ENCODE results near the gene MED10.
"Not testable (repeated sequence)": the region's sequence is repeated elsewhere in the genome, so short reads cannot be mapped to it uniquely, and the experiment has no call there.

MED10 gene

GRCh38 chr5:6372251-6373080, 5.9 kb downstream of the MED10 start:
- DNase-seq (ENCODE audit: low spot score): no peak

GRCh38 chr5:6371079-6371810, 7.1 kb downstream of the MED10 start:
- no peak for DNase-seq (ENCODE audit: low spot score)

DNA sequence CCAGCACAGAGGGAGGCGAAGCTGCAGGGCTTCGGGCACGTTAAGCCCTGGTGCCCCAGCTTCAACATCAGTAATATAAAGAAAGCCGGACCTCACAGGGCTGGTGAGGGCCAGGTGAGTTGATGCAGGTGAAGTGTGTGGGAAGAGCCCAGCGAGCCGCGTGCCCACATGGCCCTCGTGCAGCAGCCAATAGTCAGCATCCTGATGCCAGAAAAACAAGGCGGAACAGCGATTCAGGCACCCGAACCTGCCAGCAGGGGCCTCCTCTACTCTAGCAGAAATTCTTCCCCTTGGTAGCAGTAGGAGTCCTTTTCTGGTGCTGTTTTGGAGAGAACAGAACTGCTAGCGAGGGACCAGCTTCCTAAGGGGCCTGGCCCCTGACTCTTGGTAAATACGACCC, 7.8 kb downstream of the MED10 start:
- peak; percentile 8 for DNase-seq (ENCODE audit: low spot score)

- peak; percentile 52 for DNase-seq (ENCODE audit: low spot score)
Observed at GRCh38 chr5:6365977-6366590, 12.3 kb downstream of the MED10 start.

DNA sequence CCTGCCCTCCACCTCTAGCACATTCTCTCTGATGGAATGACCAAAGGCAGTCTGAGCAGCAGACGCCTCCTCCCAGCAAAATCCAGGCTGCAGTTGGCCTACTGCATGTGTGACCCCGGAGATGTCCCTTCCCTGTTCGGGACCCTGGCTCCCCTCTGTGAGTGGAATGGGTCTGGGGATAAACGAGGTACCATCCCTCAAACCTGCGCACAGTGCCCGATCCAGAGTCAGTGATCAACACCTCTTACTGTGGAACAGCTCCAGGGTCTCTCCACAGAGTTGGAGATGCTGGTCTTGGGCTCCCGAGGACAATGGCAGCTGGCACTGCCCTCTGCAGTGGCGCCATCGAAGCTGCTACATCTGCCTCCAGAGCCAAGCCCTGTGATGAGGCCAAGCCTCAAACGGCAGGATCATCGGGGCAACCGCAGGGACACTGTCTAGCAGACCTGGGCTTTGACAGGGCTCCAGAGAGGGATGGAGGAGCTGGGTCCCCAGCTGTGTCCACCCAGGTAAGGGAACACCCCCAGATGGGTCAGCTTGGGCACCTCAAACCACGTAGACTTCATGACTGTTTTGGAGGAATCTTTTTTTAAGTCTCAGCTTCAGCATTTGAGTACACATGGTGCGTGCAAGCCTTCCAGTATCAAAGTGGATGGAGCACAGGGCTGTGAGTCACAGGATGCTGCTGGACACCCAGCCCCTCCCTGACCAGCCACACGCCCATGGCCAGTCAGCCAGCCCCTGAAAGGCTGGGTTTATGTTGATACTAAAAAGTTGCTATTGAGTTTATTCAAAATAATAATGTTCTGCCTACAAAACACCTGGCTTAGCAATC, 13.0 kb downstream of the MED10 start:
- no peak for DNase-seq (ENCODE audit: low spot score)

GRCh38 chr5:6363454-6364011, 14.8 kb downstream of the MED10 start:
- DNase-seq (ENCODE audit: low spot score): not testable (repeated sequence)

DNA sequence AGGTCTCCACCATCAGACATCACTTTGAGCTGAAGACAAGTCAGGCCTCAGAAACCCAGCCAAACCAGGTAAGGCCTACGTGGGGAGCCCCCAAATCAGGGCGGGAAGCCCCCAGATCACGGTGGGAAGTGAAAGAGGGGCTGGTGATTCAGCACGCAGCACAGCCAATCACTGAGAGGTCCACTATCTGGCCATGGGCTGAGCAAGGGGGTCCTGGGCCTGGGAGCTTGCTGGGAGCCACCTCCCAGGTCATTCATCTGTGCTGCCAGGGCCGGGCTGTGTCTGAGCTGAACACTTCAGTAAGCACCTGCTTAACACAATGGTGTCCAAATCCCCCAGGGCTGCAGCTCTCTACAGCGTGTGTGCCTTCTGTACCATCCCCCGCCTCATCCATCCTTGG, 15.5 kb downstream of the MED10 start:
- DNase-seq (ENCODE audit: low spot score): no peak

GRCh38 chr5:6361101-6361500, 17.2 kb downstream of the MED10 start:
- no peak for DNase-seq (ENCODE audit: low spot score)

- no peak for DNase-seq (ENCODE audit: low spot score)
Observed at GRCh38 chr5:6360323-6361072, 17.8 kb downstream of the MED10 start.

DNA sequence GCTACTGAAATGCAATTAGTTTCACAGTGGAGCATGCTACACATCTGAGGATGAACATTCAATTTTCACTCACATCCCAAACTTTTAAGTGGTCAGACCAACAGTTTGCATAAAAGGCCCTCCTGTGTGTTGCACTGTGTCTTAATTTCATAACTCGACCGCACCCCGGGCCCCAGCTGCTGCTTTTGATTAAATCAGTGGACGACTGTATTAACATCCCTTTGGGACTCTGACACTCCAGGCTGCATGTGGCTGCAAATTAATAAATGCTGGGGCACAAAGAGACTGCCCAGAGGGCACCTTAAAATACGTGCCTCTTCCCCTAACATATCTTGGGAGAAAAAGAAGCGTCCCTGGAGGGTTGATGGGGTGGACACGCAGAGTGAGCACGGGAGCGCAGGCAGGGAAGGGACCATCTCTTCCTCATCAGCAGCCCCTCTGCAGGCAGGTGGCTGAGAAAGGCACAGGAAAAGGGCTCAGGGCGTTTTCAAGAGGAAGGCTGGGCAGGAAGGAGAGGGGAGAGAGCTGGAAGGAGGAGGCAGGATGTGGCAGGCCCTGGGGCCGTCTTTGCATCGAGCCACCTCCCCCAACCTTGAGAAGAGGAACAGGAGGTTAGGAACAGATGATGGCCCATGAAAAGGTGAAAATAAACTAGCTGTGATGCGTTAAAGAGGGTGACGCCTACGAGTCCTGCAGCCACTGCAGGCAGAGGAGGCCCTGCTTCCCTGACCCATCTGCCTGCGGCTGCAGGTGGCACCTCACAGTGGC, 18.6 kb downstream of the MED10 start:
- no peak for DNase-seq (ENCODE audit: low spot score)

GRCh38 chr5:6358434-6358820, 19.9 kb downstream of the MED10 start:
- DNase-seq (ENCODE audit: low spot score): no peak

DNA sequence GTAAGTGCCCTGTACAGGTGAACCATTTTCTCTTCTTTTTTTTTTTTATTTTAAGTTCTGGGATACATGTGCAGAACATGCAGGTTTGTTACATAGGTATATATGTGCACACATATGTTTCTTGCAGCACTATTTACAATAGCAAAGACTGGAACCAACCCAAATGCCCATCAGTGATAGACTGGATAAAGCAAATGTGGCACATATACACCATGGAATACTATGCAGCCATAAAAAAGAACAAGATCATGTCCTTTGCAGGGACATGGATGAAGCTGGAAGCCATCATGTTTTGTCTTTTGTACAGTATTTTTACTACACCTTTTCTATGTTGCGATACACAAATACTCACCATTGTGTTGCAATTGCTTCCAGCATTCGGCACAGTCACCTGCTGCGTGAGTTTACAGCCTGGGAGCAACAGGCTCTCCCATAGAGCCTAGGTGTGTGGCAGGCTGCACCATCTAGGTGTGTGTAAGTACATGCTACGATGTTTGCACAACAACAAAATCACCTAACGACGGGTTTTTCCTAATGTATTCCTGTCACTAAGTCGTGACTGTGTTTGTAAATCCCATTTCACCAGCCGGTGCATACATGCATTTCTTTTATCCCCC, 20.4 kb downstream of the MED10 start:
- not testable (repeated sequence) for DNase-seq (ENCODE audit: low spot score)

DNA sequence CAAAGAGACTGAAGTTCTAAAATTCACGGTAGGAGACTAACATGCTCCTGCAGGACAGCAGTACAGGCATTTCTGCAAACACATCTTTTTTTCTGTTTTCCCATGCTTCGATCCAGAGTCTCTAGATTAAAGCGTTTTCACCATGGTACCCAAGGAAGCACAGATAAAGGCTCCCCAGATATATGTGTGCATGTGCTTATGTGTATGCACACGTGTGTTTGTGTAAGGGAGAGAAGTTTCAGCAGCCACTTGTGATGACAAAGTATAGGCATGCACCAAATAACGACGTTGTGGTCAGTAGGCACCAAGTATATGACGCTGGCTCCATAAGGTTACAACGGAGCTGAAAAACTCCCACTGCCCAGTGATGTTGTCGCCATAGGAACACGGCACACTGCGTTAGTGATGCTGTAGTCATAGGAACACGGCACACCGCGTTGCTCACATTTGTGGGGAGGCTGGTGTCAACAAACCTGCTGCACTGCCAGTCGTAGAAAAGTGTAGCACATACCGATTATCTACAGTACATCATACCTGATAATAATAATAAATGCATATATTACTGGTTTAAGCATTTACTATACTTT, 21.7 kb downstream of the MED10 start:
- DNase-seq (ENCODE audit: low spot score): no peak

DNA sequence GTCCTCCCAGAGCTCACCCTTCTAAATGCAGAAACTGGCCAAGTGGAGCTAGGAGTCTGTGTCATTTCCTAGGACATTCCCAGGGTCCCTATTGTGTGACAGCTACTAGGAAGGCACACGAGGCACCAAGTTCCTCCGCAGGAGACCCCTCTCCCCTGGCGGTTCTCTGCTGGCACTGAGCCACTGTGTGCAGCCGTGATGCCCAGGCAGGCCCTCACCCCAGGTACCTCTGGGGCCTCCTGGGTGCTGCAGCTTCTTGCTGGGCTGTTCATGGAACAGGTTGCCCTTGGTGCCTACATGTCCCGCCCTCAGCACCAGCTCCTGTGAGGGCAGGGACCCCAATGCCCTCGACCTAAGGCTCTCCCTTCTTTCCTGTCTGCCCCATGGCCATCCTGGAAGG, 23.1 kb downstream of the MED10 start:
- no peak for DNase-seq (ENCODE audit: low spot score)

DNA sequence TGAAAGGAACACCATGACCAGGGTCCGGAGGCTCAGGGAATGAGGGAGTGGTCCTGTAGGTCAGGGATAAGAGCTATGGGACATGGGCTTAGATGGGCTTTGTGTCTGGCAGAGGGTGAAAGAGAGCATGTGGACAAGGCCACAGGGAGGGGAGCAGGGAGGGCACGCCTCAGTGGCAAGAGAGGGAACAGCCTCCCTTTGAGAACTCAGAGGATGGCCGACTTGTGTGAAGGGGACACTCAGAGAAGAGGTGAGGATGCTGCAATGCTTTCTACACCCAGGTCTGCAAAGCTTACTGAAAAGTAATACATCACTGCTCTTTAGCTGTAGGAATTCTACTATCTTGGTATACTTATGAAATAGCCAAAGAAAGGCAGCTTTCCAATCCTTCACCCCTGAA, 23.5 kb downstream of the MED10 start:
- DNase-seq (ENCODE audit: low spot score): no peak

DNA sequence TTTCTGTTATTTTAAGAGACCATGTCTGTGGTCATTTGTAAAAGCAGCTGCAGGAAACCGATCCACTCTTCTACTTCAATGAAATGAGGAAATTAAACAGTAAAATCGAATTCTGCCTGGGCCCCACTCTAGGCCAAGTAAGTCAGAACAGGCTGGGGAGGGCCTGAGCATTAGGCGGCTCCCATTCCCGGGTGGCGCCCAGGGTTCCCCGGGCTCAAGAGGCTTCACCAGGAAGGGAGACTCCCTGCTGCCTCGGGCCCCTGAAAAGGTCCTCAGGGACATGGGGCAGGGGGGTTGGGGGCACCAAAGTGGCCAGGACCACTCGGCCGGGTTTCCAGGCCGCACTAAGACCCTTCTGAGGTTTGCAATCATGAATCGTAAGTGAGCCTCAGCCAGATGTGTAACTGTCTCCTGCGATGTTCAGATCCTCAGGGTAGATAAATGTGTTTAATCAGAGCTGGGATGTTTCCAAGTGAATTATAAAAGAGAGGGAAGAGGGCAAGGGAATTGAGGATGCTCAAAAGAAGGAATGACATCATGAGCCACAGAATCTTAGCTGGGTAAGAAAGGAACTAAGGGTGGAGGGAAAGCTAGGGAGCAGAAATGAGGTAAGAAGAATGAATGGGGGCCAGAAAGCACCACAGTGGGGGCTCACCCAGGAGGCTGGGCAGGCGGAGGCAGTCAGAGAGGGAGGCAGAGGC, 24.6 kb downstream of the MED10 start:
- no peak for DNase-seq (ENCODE audit: low spot score)

DNA sequence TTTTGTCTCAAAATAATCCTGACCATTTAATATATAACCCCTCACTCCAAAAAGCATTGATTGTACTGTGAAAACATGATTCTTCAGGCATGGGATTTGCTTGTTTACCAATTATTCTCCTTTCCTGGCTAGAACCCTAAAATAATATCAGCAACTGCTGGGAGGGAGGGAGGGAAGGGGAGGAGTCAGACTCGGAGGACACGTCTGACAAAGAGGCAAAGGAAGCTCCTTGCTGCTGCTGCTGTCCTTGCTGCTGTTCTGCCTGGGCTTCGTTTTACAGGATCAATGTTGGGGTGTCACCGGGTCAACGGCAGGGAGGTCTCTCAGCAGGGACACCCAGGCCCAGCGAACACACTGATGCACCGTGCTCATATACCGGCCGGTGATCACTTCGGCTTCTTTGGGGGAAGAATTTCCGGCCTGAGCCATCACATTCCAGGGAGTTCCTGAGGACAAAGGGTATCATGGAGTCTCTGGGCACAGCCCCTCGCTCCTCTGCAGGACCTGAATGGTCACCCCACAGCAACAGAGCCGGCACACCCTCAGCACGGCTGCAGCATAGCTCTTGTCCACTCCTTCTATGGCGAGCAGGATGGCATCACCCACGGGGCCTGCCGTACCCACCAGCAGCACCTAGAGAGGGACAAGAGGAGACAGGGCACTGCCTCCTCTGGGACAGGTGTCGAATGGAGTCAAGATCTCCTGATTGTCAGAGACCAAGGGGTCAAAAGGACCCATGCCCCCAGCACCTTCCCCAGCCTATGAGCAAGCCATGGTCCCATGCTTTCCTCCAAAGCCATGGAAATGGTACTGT, 27.9 kb downstream of the MED10 start:
- DNase-seq (ENCODE audit: low spot score): no peak

DNA sequence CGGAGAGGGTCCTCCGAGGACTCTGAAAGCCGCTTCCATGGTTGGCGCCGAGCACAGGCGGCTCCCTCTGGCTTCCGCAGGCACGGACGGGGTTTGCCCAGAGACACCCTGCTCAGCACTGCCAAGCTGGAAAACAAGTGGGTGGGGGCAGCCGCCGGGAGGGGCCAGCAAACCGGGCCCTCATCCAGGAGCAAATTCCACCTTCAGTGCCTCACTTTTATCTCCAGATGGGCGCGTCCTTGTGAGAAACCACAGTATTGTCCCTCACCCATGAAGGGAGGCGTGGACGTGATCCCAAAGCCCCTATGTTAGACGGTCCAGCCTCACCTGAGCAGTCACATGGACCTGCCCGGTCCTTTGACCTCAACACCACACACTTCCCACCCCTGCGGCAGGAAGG, 29.0 kb downstream of the MED10 start:
- no peak for DNase-seq (ENCODE audit: low spot score)
